ENCODE results near the gene MYO18B. TPM values are rescaled to one million over a fixed set of nuclear protein-coding genes. Genes with fewer than 3 reads are reported as not detected.

The MYO18B gene
- total RNA-seq, 4 donors from 2014 or later: under 0.01 to 0.50 (median 0.13) TPM

DNA sequence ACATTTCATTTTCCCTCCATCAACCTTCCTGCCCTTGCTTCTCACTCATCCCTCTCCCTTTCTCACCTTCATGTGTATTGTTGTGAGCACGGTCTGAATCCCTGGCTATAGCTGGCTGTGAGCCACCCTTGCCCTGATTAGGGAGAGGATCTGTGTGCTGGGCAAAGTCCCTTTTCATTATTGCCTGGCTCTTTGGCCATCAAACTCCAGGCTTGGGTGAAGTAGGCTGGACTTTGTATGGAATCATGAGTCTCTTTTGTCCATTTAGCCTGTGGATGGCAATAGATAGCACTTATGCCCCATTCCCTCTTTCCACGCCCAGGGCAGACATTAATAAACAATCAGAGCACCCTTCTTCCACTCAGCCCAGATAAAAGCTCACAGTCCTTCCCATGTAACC lies 6.7 kb downstream of the MYO18B start:
- H3K4me1 ChIP-seq: peaks cover 0 to 5% (median 0%) of the 10 kb centered on the region in 4 donors
- no peaks in the 10 kb centered on the region for H3K27me3 ChIP-seq
- TF ChIP-seq POLR2A (IDR thresholded peaks at IDR 0.05; ENCODE audit: low read depth): no peak
- no peak for TF ChIP-seq EP300 (IDR thresholded peaks at IDR 0.05)
- TF ChIP-seq, protein P1, sequence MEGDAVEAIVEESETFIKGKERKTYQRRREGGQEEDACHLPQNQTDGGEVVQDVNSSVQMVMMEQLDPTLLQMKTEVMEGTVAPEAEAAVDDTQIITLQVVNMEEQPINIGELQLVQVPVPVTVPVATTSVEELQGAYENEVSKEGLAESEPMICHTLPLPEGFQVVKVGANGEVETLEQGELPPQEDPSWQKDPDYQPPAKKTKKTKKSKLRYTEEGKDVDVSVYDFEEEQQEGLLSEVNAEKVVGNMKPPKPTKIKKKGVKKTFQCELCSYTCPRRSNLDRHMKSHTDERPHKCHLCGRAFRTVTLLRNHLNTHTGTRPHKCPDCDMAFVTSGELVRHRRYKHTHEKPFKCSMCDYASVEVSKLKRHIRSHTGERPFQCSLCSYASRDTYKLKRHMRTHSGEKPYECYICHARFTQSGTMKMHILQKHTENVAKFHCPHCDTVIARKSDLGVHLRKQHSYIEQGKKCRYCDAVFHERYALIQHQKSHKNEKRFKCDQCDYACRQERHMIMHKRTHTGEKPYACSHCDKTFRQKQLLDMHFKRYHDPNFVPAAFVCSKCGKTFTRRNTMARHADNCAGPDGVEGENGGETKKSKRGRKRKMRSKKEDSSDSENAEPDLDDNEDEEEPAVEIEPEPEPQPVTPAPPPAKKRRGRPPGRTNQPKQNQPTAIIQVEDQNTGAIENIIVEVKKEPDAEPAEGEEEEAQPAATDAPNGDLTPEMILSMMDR (IDR thresholded peaks at IDR 0.05): no peak
- intact Hi-C loops (cut with DNase I): no loop called here
- no peak for DNase-seq (ENCODE audit: extremely low spot score)
- H3K9me3 ChIP-seq: no peaks in the 10 kb centered on the region
- H3K36me3 ChIP-seq: peaks cover 0 to under 1% (median 0%) of the 10 kb centered on the region in 4 donors
- H3K27ac ChIP-seq (replicated peaks in 1 of 4): no peak overlapping the region
- 76% methylated on average over 2 of the region's 2 CpGs for WGBS
- no peak overlapping the region for H3K4me3 ChIP-seq

DNA sequence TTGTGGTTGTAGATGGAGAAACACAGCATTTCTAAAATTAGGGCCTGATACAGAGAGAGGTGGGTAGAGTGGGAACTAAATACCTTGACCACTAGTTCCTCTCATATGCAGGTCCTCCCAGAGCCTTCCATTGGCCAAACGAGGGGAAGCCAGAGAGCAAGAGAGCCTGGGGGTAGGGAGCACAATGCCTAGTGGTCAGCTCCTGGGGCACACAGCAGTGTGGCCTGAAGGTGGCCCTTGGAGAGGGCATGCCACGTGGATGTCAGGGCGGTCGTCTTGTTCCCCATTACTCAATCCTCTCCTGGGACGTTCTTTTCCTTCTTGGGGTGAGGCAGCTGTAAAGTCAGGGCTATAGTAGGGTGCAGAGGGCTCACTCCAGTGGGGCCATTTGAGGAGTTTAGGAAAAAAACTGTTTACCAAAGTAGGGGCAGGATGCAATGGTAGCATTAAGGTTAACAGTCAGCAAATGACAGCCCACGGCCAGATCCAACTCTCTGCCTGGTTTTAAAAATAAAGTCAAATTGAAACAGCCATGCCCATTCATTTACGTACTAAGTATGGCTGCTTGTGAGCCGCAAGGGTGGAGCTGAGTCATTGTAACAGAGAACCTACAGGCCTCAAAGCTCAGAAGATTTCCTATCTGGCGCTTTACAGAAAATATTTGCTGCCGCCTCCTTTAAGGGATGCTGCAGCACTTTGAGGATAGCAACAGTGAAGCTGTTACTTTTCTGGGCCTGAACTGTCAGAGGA lies 7.6 kb downstream of the MYO18B start:
- TF ChIP-seq POLR2AphosphoS5 (IDR thresholded peaks at IDR 0.05) (no peak), POLR2A (IDR thresholded peaks at IDR 0.05; ENCODE audit: low read depth) (no peak), EP300 (IDR thresholded peaks at IDR 0.05) (no peak)
- TF ChIP-seq, protein P1 (IDR thresholded peaks at IDR 0.05): no peak
- Histone ChIP-seq H3K27me3 (no peaks in the 10 kb centered on the region), H3K9me3 (no peaks in the 10 kb centered on the region), H3K27ac (replicated peaks in 1 of 4) (no peak overlapping the region), H3K4me3 (no peak overlapping the region), H3K36me3 (peaks cover 0 to 3% (median 0%) of the 10 kb centered on the region in 4 donors), H3K4me1 (peaks cover 0 to 8% (median 2%) of the 10 kb centered on the region in 4 donors)
- intact Hi-C loops (cut with DNase I): no loop called here
- WGBS: 89% methylated on average over 7 of the region's 10 CpGs
- DNase-seq (ENCODE audit: extremely low spot score): no peak

DNA sequence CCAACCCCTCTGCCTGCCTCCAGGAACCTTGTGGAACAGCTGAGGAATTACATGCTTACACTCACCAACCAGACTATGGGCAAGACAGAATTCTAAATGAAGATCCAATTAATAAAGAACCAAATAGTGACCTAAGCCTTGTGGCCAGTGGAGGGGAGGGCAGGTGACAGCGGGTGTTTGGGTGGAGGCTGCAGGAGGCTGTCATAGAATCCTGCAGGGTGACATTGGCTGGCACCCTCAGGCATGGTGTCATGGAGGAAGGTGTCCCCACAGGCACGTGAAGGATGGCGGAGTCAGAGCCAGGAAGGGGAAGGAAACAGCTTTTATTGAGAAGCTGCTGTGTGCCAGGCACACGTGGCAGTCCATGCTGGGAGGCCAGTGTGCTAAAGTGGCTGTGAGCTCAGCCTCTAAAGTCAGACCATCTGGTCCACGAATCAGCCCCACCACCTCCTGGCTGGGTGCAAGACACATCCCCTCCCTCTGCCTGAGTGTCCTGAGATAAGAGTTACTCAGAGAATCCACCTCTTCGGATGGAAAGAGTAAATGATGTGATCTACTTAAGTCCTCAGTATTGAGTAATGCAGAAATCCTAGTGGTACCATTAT lies 8.7 kb downstream of the MYO18B start:
- Histone ChIP-seq H3K36me3 (peaks cover 0 to 3% (median 0%) of the 10 kb centered on the region in 4 donors), H3K27ac (replicated peaks in 1 of 4) (no peak overlapping the region), H3K27me3 (no peaks in the 10 kb centered on the region), H3K4me3 (no peak overlapping the region), H3K4me1 (peaks cover 0 to 12% (median 4%) of the 10 kb centered on the region in 4 donors), H3K9me3 (no peaks in the 10 kb centered on the region)
- 66% methylated on average over 6 of the region's 6 CpGs for WGBS
- TF ChIP-seq, protein P1 (IDR thresholded peaks at IDR 0.05): no peak
- TF ChIP-seq POLR2AphosphoS5 (IDR thresholded peaks at IDR 0.05) (no peak), EP300 (IDR thresholded peaks at IDR 0.05) (no peak), POLR2A (IDR thresholded peaks at IDR 0.05; ENCODE audit: low read depth) (no peak)
- no peak for DNase-seq (ENCODE audit: extremely low spot score)
- intact Hi-C loops (cut with DNase I): no loop called here

DNA sequence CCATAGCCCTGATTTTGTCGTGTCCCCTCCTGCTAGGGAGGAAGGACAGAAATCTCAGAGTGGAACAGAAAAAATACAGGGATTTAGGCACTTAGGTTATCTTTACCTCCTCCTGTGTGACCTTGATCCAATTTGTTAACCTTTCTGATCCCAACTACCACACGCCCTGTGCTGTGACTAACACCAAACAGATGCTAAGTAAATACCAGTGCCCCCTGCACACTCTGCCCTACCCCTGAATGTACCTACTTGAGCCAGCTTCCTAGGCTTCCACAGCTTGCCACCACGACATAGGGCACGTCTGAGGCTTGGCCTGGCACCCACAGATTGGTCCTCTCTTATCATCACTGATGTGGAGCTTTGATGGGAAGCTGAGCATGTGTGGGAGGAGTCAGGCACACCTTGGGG lies 9.2 kb downstream of the MYO18B start:
- no peaks in the 10 kb centered on the region for H3K9me3 ChIP-seq
- no peak overlapping the region for H3K27ac ChIP-seq (replicated peaks in 1 of 4)
- H3K4me3 ChIP-seq: no peak overlapping the region
- WGBS: 69% methylated on average over 4 of the region's 4 CpGs
- no peak for DNase-seq (ENCODE audit: extremely low spot score)
- intact Hi-C loops (cut with DNase I): no loop called here
- no peaks in the 10 kb centered on the region for H3K27me3 ChIP-seq
- H3K4me1 ChIP-seq: peaks cover 0 to 12% (median 4%) of the 10 kb centered on the region in 4 donors
- TF ChIP-seq EP300 (IDR thresholded peaks at IDR 0.05): no peak
- TF ChIP-seq POLR2AphosphoS5 (IDR thresholded peaks at IDR 0.05): no peak
- TF ChIP-seq, protein P1 (IDR thresholded peaks at IDR 0.05): no peak
- no peak for TF ChIP-seq POLR2A (IDR thresholded peaks at IDR 0.05; ENCODE audit: low read depth)
- H3K36me3 ChIP-seq: peaks cover 0 to 3% (median 0%) of the 10 kb centered on the region in 4 donors

Measured in esophagus muscularis mucosa (tissue), 4 donors.